Measurements from ENCODE around the gene CNIH2. TPM values are rescaled to one million over a fixed set of nuclear protein-coding genes. Genes with fewer than 3 reads are reported as not detected.
A peak's percentile ranks its signal among the peaks of the same experiment; 100 is the strongest.

CNIH2 gene
- total and polyA plus RNA-seq, 2 of the 13 experiments (the other 11 are each of a cell fraction or from before 2014, with no cell fraction given): 0.60 to 0.69 TPM

GRCh38 chr11:66288671-66289547 lies 10.9 kb downstream of the CNIH2 start, which contains the start of gene YIF1A (continued):
- no peak; the same call in none of the 2 replicates for TF ChIP-seq ZNF503 (CRISPR knock-in tag; IDR thresholded peaks at IDR 0.05)
- TF ChIP-seq ZFYVE20 (CRISPR knock-in tag; IDR thresholded peaks at IDR 0.05; ENCODE audit: borderline replicate concordance, low read depth): peak; percentile 62; the same call in 1 of the 2 replicates
- TF ChIP-seq ZSCAN20 (CRISPR knock-in tag; IDR thresholded peaks at IDR 0.05; ENCODE audit: borderline replicate concordance): peak; percentile 30; the same call in 1 of the 2 replicates
- peak; percentile 44; the same call in 1 of the 2 replicates for TF ChIP-seq TBX3 (IDR thresholded peaks at IDR 0.05; ENCODE audit: borderline replicate concordance)
- TF ChIP-seq ZHX2 (IDR thresholded peaks at IDR 0.05; ENCODE audit: low read depth): peak; percentile 59
- TF ChIP-seq ZHX2 (CRISPR knock-in tag; IDR thresholded peaks at IDR 0.05; ENCODE audit: borderline replicate concordance): no peak
- TF ChIP-seq PCBP1 (IDR thresholded peaks at IDR 0.05; ENCODE audit: borderline replicate concordance, low read depth, low read length): peak; percentile 78; the same call in 1 of the 2 replicates
- no peak for TF ChIP-seq MLX (CRISPR knock-in tag; IDR thresholded peaks at IDR 0.05)
- no peak for TF ChIP-seq EED (CRISPR knock-in tag; IDR thresholded peaks at IDR 0.05)
- TF ChIP-seq TARDBP (CRISPR knock-in tag; IDR thresholded peaks at IDR 0.05): peak; percentile 57; the same call in 1 of the 2 replicates
- TF ChIP-seq SPEN (CRISPR knock-in tag; IDR thresholded peaks at IDR 0.05; ENCODE audit: low read depth): peak; percentile 10
- TF ChIP-seq HDAC2 (CRISPR knock-in tag; IDR thresholded peaks at IDR 0.05): peak; percentile 10
- peak; percentile 52; the same call in 1 of the 2 replicates for TF ChIP-seq CHD2 (IDR thresholded peaks at IDR 0.05; ENCODE audit: low read depth, low read length)
- peak; percentile 8; the same call in 1 of the 2 replicates for TF ChIP-seq PRDM10 (CRISPR knock-in tag; IDR thresholded peaks at IDR 0.05; ENCODE audit: low read depth)

All from HepG2 (cell line).